Ishikawa (cell line): ENCODE data around the gene LTA4H.

Experiments used
- CEBPB ChIP-seq: IDR thresholded peaks from 2 replicates; pipeline ENCODE4 v1.6.1; 2012
- CREB1 ChIP-seq: IDR thresholded peaks from 2 replicates; pipeline ENCODE4 v1.6.1; 2012; ENCODE audit warnings: low read depth
- EGR1 ChIP-seq: IDR thresholded peaks from 2 replicates; pipeline ENCODE4 v1.6.1; 2012
- EP300 ChIP-seq: IDR thresholded peaks from 2 replicates; pipeline ENCODE4 v1.6.1; 2012; ENCODE audit warnings: borderline replicate concordance
- FOXM1 ChIP-seq: IDR thresholded peaks from 2 replicates; pipeline ENCODE4 v1.6.1; 2012; ENCODE audit warnings: low read depth, borderline replicate concordance
- MAX ChIP-seq: IDR thresholded peaks from 2 replicates; pipeline ENCODE4 v1.6.1; 2012
- NFIC ChIP-seq: IDR thresholded peaks from 2 replicates; pipeline ENCODE4 v1.6.1; 2012
- RAD21 ChIP-seq: IDR thresholded peaks from 2 replicates; pipeline ENCODE4 v1.6.1; 2012; ENCODE audit warnings: low read depth
- REST ChIP-seq: IDR thresholded peaks from 2 replicates; pipeline ENCODE4 v1.6.1; 2012; ENCODE audit warnings: low read depth, mild to moderate bottlenecking
- TAF1 ChIP-seq: IDR thresholded peaks from 2 replicates; pipeline ENCODE4 v1.6.1; 2012; ENCODE audit warnings: low read depth, mild to moderate bottlenecking
- TCF12 ChIP-seq: IDR thresholded peaks from 2 replicates; pipeline ENCODE4 v1.6.1; 2012; ENCODE audit warnings: low read depth
- TEAD4 ChIP-seq: IDR thresholded peaks from 2 replicates; pipeline ENCODE4 v1.6.1; 2012
- USF1 ChIP-seq: IDR thresholded peaks from 2 replicates; pipeline ENCODE4 v1.6.1; 2012
- YY1 ChIP-seq: IDR thresholded peaks from 2 replicates; pipeline ENCODE4 v1.6.1; 2012; ENCODE audit warnings: low read depth
- ZBTB7A ChIP-seq: IDR thresholded peaks from 2 replicates; pipeline ENCODE4 v1.6.1; 2012; ENCODE audit warnings: low read depth

LTA4H gene

GRCh38 chr12:95955549-95956159 lies 79.7 kb downstream of the LTA4H start:
- no peak for TF ChIP-seq CEBPB
- no peak for TF ChIP-seq REST
- TF ChIP-seq USF1: no peak
- no peak for TF ChIP-seq YY1
- no peak for TF ChIP-seq EGR1
- no peak for TF ChIP-seq NFIC
- TF ChIP-seq TEAD4: no peak
- no peak for TF ChIP-seq ZBTB7A
- TF ChIP-seq TCF12: no peak
- TF ChIP-seq TAF1: no peak
- TF ChIP-seq CREB1: no peak
- TF ChIP-seq MAX: no peak
- TF ChIP-seq FOXM1: no peak
- no peak for TF ChIP-seq RAD21
- no peak for TF ChIP-seq EP300

GRCh38 chr12:95953000-95953399 lies 82.4 kb downstream of the LTA4H start:
- no peak for TF ChIP-seq REST
- no peak for TF ChIP-seq EGR1

GRCh38 chr12:95951515-95951914 lies 83.9 kb downstream of the LTA4H start:
- no peak for TF ChIP-seq EGR1
- TF ChIP-seq USF1: no peak
- no peak for TF ChIP-seq MAX
- TF ChIP-seq CEBPB: no peak
- TF ChIP-seq TCF12: no peak
- no peak for TF ChIP-seq REST
- no peak for TF ChIP-seq CREB1
- no peak for TF ChIP-seq EP300
- TF ChIP-seq RAD21: no peak
- no peak for TF ChIP-seq TAF1
- TF ChIP-seq TEAD4: no peak
- no peak for TF ChIP-seq ZBTB7A
- TF ChIP-seq YY1: no peak
- no peak for TF ChIP-seq FOXM1
- no peak for TF ChIP-seq NFIC
